Neural crest cell (in vitro differentiated cells): ENCODE data around the gene MLC1. TPM values are rescaled to one million over a fixed set of nuclear protein-coding genes. Genes with fewer than 3 reads are reported as not detected.
A peak's percentile ranks its signal among the peaks of the same experiment; 100 is the strongest.

ENCODE experiments used
- DNase-seq: peaks from one replicate; pipeline ENCODE4 v3.0.0; 2021; ENCODE audit warnings: low read depth, mixed read lengths, low spot score
- H3K27ac Mint-ChIP-seq: one replicate; pipeline ENCODE4 v1.8.0; 2021; ENCODE audit warnings: mild to moderate bottlenecking, mixed read lengths; ENCODE audit not compliant: unreplicated experiment
- H3K27me3 Mint-ChIP-seq: 2 replicates; pipeline ENCODE4 v1.8.0; 2021; ENCODE audit warnings: low read depth, mild to moderate bottlenecking, mixed read lengths
- H3K36me3 Mint-ChIP-seq: 2 replicates; pipeline ENCODE4 v1.8.0; 2021; ENCODE audit warnings: low read depth, mild to moderate bottlenecking, mixed read lengths
- H3K4me1 Mint-ChIP-seq: 2 replicates; pipeline ENCODE4 v1.8.0; 2021; ENCODE audit warnings: mixed read lengths
- H3K4me3 Mint-ChIP-seq: one replicate; pipeline ENCODE4 v1.8.0; 2021; ENCODE audit warnings: mild to moderate bottlenecking, mixed read lengths
- H3K9me3 Mint-ChIP-seq: 2 replicates; pipeline ENCODE4 v1.8.0; 2021; ENCODE audit warnings: mixed read lengths
- total RNA-seq: library from RNA; stranded (reverse); gene quantifications from 2 replicates; pipeline ENCODE4 v1.2.1, GENCODE V29; 2021
- TF ChIP-seq, protein P1 (sequence below): fragments of 200-600 bp; sonication (generic); conservative IDR thresholded peaks from 2 replicates; pipeline ENCODE4 v1.5.0; 2021; ENCODE audit warnings: antibody characterized with exemption, mild to moderate bottlenecking

Gene MLC1
- total RNA-seq, 1 donor from 2014 or later = 3.3 TPM

DNA sequence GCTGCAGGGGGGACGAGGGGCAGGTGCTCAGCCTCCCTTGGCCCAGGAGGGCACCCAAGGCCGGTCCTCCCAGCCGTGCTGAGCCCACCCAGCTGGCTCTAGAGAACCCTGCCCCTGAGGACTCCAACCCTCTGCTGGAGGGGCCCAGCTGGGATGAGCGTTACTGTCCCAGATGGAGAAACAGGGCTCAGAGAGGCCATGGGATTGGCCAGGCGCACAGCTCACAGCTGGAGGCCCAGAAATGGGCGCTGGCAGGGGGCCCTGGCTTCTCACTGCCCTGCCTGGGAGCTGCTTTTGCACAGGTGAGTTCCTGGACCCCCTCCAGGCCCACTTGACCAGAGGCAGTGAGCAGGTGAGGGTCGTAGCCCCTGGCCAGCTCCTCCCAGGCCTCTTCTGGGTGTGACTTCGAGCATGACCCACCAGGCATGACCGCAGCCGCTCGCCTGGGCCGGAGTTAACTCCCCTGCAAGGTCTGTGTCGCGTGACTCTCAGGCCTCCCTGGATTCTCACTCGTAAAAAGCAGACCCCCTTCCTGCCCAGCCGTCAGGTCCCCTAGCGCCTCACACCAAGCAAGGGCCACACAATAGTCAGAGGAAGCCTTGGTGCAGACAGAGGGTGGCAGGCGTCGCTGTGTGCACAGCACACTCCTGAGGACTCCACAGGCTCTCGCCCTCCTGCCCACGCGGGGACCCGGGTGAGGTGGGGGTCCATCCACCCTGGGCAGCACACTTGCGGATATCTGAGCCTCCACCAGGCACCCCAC, 52.9 kb downstream of the MLC1 start:
- Mint-ChIP-seq H3K27ac (no peak overlapping the region), H3K27me3 (peaks cover 6% of the 10 kb centered on the region), H3K36me3 (no peaks in the 10 kb centered on the region), H3K4me3 (no peak overlapping the region), H3K4me1 (no peaks in the 10 kb centered on the region), H3K9me3 (no peaks in the 10 kb centered on the region)
- TF ChIP-seq, protein P1, sequence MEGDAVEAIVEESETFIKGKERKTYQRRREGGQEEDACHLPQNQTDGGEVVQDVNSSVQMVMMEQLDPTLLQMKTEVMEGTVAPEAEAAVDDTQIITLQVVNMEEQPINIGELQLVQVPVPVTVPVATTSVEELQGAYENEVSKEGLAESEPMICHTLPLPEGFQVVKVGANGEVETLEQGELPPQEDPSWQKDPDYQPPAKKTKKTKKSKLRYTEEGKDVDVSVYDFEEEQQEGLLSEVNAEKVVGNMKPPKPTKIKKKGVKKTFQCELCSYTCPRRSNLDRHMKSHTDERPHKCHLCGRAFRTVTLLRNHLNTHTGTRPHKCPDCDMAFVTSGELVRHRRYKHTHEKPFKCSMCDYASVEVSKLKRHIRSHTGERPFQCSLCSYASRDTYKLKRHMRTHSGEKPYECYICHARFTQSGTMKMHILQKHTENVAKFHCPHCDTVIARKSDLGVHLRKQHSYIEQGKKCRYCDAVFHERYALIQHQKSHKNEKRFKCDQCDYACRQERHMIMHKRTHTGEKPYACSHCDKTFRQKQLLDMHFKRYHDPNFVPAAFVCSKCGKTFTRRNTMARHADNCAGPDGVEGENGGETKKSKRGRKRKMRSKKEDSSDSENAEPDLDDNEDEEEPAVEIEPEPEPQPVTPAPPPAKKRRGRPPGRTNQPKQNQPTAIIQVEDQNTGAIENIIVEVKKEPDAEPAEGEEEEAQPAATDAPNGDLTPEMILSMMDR = no peak
- DNase-seq = no peak

DNA sequence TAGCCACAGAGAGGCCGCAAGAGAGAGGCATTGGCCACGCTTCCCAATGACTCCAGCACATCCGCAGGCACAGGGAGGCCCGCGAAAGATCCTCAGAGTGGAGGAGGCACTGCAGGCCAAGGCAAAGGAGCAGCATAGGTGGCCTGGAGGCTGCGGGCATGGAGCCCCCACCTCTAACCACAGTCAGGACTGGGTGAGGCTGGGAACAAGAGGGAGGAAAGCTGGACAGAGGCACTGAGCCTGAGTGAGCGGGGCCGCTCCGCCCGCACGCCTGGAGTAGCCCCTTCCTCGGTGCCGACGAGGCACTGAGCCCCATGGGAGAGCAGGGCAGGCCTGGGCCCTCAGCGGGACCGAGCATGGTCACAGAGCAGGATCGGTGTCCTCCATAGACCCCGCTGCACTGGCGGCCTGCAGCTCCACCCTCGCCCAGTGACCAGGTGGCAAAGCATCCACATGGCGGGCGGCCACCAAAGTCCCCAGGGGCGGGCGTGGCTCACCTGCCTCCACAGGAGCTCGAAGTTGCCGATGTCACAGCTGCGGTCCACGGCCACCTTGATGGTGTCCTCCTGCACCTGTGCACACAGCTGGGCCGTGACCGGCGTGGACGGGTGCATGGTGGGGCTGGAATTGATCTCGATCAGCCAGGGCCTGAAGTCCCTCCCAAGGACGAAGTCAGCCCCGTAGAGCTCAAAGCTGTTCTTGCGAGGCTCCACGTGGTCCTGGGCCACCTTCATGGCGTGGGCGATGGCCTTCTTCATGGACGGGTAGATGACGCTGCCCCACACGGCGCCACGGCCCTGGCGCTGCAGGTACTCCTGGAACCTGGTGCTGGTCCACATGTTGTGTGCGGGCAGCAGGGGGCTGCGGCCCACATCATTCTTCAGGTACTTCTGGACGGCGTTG, 53.8 kb downstream of the MLC1 start:
- TF ChIP-seq, protein P1 = no peak
- Mint-ChIP-seq H3K4me1 (no peaks in the 10 kb centered on the region), H3K4me3 (no peak overlapping the region), H3K27me3 (peaks cover 8% of the 10 kb centered on the region), H3K36me3 (no peaks in the 10 kb centered on the region), H3K9me3 (no peaks in the 10 kb centered on the region), H3K27ac (no peak overlapping the region)
- no peak for DNase-seq

DNA sequence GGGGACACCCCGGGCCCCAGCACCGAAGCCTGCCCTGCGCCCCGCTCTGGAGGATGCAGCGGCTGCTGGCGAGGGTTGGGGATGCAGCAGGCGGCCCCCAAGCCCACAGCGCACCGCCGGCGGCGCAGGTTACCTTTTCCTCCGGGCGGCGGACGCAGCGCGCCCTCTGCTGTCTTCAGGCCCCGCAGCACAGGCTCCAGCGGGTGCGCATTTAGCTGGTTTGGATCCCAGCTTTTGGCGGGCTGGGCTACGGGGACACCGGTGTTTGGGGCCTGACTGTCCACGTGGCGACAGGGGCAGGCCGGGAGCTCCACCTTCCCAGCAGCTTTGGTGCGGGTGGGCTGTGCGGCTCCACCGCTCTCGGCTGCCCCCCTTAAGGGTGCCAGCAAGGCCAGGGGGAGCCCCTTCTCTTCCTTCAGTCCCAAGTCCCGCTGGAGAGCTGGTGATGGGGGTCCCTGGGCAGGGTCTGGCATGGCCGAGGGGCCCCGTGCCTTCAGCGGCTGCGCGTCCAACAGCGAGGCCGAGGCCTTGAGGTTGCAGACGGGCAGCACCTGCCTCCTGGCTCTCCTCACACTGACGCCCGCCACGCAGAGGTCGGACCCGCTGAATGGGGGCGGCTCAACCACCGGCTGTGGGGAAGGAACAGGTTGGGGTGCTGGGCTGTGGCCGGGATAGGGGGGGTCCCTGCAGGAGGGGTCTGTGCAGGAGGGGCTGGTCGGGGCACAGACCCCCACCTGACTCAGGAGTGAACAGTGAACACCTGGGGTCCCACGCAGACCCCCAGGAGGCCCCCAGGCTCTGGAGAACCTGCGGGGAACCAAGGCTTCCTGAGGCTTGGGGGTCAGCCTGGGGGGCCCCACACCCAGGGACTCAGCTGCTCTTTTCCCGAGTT, 54.7 kb downstream of the MLC1 start:
- Mint-ChIP-seq H3K4me3 (no peak overlapping the region), H3K27me3 (peaks cover 11% of the 10 kb centered on the region), H3K36me3 (no peaks in the 10 kb centered on the region), H3K4me1 (no peaks in the 10 kb centered on the region), H3K27ac (no peak overlapping the region), H3K9me3 (no peaks in the 10 kb centered on the region)
- TF ChIP-seq, protein P1 = peak; percentile 86
- peak; percentile 68 for DNase-seq

DNA sequence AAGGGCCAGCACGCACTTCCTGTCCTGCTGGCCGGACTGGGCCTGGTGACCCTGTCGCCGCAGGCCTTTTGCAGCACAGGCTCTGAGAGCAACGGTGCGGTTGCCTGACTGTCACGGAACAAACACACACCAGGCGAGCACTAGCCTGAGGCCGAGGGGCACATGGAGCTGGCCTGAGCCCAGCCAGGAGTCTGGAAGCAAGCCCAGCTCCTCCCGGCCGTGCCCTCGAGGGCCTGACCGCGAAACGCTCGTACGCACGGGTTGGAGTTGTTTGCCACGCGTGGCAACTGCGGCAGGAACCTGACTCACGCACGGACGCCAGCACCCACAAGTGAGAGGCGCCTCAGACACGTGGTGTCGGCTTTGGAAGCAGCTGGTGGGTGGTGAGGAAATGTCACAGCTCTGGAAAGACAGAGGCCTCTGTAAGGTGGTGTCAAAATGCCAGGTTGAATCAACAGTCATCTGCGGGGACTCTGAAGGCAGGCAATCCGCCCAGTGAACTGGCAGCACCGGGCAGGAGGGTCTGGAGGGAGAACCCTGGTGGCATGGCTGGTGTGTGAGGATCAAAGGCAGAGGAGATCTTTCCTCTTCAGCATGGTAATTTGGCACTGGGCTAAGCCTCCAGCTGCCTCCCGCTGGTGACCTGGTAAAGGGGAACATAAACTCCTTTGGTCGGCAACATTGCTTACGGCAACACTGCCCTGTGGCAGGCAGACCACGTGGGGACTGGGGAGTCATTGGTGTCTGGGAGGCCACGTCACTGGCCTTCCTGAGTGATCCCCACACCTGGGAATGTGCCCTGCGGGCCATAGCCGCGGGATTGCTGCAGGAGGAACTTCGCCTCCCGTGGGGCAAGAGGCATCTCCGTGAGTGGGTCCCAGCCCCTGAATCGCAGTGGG, 57.3 kb downstream of the MLC1 start:
- TF ChIP-seq, protein P1 = no peak
- H3K4me1 Mint-ChIP-seq = no peaks in the 10 kb centered on the region
- no peaks in the 10 kb centered on the region for H3K36me3 Mint-ChIP-seq
- peaks cover 21% of the 10 kb centered on the region for H3K27me3 Mint-ChIP-seq
- H3K9me3 Mint-ChIP-seq = no peaks in the 10 kb centered on the region
- H3K4me3 Mint-ChIP-seq = no peak overlapping the region
- no peak for DNase-seq
- peak overlapping the region; percentile 43 for H3K27ac Mint-ChIP-seq
